Airway epithelial cell (primary cell): Measurements from ENCODE around the gene NPHS1. TPM values are rescaled to one million over a fixed set of nuclear protein-coding genes. Genes with fewer than 3 reads are reported as not detected.

Source experiments
- total RNA-seq: library from RNA; depleted of rRNA; stranded (reverse); fragments of >200 nt; gene quantifications from 2 replicates; pipeline ENCODE4 v1.2.3, GENCODE V29; 2015

NPHS1 gene
- total RNA-seq: not detected in 2 replicates

GRCh38 chr19:35852029-35852780 is at the start of gene NPHS1:
TSS of gene NPHS1 (minus strand) at chr19:35852504. CDS start at chr19:35851837, 667 bp downstream.

GRCh38 chr19:35868172-35868822 is 16.0 kb upstream of the NPHS1 start, which contains the start of gene APLP1:
TSS of gene APLP1 (plus strand) at chr19:35868574. CDS start at chr19:35868637, 63 bp downstream.

GRCh38 chr19:35856546-35857149 is 4.3 kb upstream of the NPHS1 start, which contains the start of gene KIRREL2:
TSS of gene KIRREL2 (plus strand) at chr19:35856911. CDS start at chr19:35857120, 209 bp downstream.

GRCh38 chr19:35812220-35813042 is 39.9 kb downstream of the NPHS1 start, which contains the start of gene PRODH2:
TSS of gene PRODH2 (minus strand) at chr19:35812845. CDS start at chr19:35812805, 40 bp downstream.

Other genes with a start within 250 kb of the NPHS1 start
- 10.9 TPM in 2 replicates for gene HAUS5, start 239.8 kb downstream of the NPHS1 start, total RNA-seq
- gene RBM42, start 223.5 kb downstream of the NPHS1 start, total RNA-seq: 103 and 118 TPM in 2 replicates
- 0.35 and 0.51 TPM in 2 replicates for gene ETV2, start 210.8 kb downstream of the NPHS1 start, total RNA-seq
- gene COX6B1, start 204.2 kb downstream of the NPHS1 start, total RNA-seq: 473 and 703 TPM in 2 replicates
- gene UPK1A, start 186.0 kb downstream of the NPHS1 start, total RNA-seq: not detected in 2 replicates
- not detected in 2 replicates for gene ZBTB32, start 147.9 kb downstream of the NPHS1 start, total RNA-seq
- 16.7 and 19.3 TPM in 2 replicates for gene KMT2B, start 134.5 kb downstream of the NPHS1 start, total RNA-seq
- gene IGFLR1, start 110.1 kb downstream of the NPHS1 start, total RNA-seq: 6.3 and 6.7 TPM in 2 replicates
- 7.9 and 9.1 TPM in 2 replicates for gene U2AF1L4, start 107.1 kb downstream of the NPHS1 start, total RNA-seq
- 45.9 and 62.3 TPM in 2 replicates for gene PSENEN, start 106.9 kb downstream of the NPHS1 start, total RNA-seq
- 10.4 and 43.5 TPM in 2 replicates for gene LIN37, start 103.9 kb downstream of the NPHS1 start, total RNA-seq
- 0.35 TPM in 1 of 2 replicates, not detected in the other for gene HSPB6, start 95.5 kb downstream of the NPHS1 start, total RNA-seq
- 6.5 and 19.5 TPM in 2 replicates for gene PROSER3, start 94.3 kb downstream of the NPHS1 start, total RNA-seq
- gene ARHGAP33, start 76.9 kb downstream of the NPHS1 start, total RNA-seq: 5.6 and 7.5 TPM in 2 replicates
- not detected in 2 replicates for gene PRODH2, start 39.7 kb downstream of the NPHS1 start, total RNA-seq
- gene KIRREL2, start 4.4 kb upstream of the NPHS1 start, total RNA-seq: 0.14 TPM in 1 of 2 replicates, not detected in the other
- gene APLP1, start 16.1 kb upstream of the NPHS1 start, total RNA-seq: 1.9 and 2.8 TPM in 2 replicates
- 4.8 and 21.3 TPM in 2 replicates for gene NFKBID, start 48.0 kb upstream of the NPHS1 start, total RNA-seq
- not detected in 2 replicates for gene HCST, start 50.0 kb upstream of the NPHS1 start, total RNA-seq
- not detected in 2 replicates for gene TYROBP, start 55.8 kb upstream of the NPHS1 start, total RNA-seq
- gene LRFN3, start 83.9 kb upstream of the NPHS1 start, total RNA-seq: 6.5 and 10.8 TPM in 2 replicates
- 34.6 and 81.5 TPM in 2 replicates for gene SDHAF1, start 142.7 kb upstream of the NPHS1 start, total RNA-seq
- gene SYNE4, start 156.3 kb upstream of the NPHS1 start, total RNA-seq: 2.9 and 3.9 TPM in 2 replicates
- gene ALKBH6, start 161.7 kb upstream of the NPHS1 start, total RNA-seq: 38.7 and 48.2 TPM in 2 replicates
- 0.19 and 0.28 TPM in 2 replicates for gene CLIP3, start 180.4 kb upstream of the NPHS1 start, total RNA-seq
- gene THAP8, start 201.8 kb upstream of the NPHS1 start, total RNA-seq: 3.5 and 6.8 TPM in 2 replicates
- 4.3 and 5.4 TPM in 2 replicates for gene WDR62, start 202.4 kb upstream of the NPHS1 start, total RNA-seq